Stimulated activated CD4-positive, alpha-beta T cell treated with anti-CD3 and anti-CD28 coated beads, Interleukin-12 subunit alpha, Interleukin-12 subunit beta, amount 100 ng/mL, for 24 hours (primary cell): ENCODE results near the gene COL4A3.
"Not testable (repeated sequence)": the region's sequence is repeated elsewhere in the genome, so short reads cannot be mapped to it uniquely, and the experiment has no call there.

Source experiments
- DNase-seq, 2 experiments: peaks; one replicate each; pipeline ENCODE4 v3.0.0-alpha.2; 2020; ENCODE audit warnings: low read depth in 2 of 2

Gene COL4A3

DNA sequence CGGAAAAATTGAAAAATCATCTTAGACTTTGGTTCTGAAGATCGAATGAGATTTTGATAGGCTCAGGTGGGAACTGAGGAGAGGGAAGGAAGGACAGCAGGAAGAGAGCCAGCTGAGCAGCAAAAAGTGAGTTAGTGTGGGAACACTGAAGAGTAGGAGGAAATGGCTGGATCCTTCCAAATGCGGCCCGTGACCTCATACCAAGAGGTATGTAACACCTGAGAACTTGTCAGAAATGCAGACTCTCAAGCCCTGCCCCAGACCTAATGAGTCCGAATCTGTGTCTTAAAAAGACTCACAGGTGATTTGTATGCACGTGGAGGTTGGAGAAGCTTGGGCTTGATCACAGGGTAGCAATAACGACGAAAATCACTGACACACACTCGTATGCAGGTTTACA is 42.0 kb downstream of the COL4A3 start:
- DNase-seq, result no peak

DNA sequence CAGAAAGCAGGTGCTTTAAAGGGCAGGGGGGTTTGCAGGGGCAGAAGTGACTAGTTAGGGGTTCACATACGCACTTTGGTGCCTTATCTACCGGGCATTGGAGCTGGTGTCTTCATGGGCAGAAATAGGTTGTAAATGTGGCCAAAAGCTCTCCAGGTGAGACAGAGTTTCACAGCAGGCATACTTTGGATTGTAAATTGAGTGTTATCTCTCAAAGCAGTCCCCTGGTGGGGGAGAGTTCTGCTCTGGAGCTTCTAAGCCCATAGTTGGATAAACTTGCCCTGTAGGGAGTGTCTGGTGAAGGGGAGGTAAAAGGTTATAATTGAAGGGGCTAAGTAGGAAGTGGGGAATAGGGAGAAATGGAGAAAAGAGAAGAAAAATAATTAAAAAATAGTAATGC is 43.1 kb downstream of the COL4A3 start:
- DNase-seq, result no peak

- no peak for DNase-seq
Measured at GRCh38 chr2:227214622-227215041, 50.2 kb downstream of the COL4A3 start.

GRCh38 chr2:227219312-227220105 is 55.1 kb downstream of the COL4A3 start:
- DNase-seq, result no peak

DNA sequence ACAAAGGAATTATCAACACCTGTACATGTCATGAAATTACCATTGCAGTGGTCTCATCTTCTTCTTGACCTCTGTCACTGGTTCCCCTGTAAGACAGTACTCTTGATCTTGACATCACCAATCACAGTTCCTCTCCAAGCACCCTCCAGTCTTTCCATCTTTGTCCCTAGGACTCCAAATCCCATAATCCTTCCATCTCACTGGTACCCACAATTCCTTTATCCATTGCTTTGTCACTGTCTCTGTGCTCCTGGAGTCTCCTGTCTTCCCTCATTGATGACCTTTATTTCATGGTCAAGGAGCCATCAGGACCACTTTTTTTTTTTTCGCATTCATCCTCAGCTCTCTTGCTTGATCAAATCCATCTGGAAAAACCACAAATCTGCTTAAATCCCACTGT is 56.7 kb downstream of the COL4A3 start:
- DNase-seq, result no peak

DNA sequence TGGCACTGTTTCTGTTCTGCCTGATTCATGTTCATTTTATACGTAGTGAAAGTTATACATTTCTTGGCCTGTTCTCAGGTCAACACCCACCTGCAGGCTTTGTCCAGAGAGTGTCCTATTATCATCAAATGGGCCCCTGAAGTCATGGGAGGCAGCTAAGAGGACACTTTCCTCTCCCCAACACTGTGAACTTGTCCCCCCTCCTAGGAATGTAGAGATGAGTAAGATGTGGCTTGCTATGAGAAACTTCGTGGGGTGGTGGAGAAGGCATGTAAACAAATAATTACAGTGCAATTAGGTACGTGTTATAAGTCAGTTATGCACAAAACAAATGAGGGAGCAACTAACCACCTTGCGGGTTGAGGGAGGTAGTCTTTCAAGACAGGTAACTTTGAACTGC is 57.9 kb downstream of the COL4A3 start:
- no peak for DNase-seq

DNA sequence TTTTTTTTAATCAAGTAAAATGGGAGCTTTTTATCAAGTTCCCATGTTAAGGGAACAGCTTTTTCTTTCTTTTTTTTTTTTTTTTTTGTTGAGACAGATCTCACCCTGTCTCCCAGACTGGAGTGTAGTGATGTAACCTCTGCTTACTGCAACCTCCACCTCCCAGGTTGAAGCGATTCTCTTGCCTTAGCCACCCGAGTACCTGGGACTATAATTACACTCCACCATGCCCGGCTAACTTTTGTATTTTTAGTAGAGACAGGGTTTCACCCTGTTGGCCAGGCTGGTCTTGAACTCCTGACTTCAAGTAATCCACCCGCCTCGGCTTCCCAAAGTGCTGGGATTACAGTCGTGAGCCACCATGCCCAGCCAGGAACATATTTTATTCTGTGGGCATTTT is 61.2 kb downstream of the COL4A3 start:
- DNase-seq, result not testable (repeated sequence)

GRCh38 chr2:227228061-227228667 is 63.7 kb downstream of the COL4A3 start:
- no peak for DNase-seq

DNA sequence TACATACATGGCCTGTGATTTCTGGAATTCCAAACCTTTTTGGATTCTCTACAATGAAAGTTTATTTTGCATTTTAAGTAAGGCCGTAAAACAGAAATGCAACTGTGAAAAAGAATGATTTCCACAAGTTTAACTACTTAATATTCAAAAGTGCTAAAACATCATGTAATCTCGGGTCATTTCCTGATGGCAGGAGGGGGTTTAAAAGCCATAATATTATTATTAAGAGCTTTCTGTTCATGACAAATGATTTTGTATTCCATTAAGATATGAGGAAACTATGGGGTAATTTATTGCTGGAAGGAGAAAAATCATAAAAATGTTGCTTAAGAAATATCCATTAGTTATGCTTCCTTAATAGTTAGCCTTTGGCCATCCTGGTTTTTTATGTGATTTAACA is 65.7 kb downstream of the COL4A3 start:
- no peak for DNase-seq

- DNase-seq, result no peak
Measured at GRCh38 chr2:227234429-227234828, 70.0 kb downstream of the COL4A3 start.

- DNase-seq, result no peak
Measured at GRCh38 chr2:227237786-227238185, 73.4 kb downstream of the COL4A3 start.

DNA sequence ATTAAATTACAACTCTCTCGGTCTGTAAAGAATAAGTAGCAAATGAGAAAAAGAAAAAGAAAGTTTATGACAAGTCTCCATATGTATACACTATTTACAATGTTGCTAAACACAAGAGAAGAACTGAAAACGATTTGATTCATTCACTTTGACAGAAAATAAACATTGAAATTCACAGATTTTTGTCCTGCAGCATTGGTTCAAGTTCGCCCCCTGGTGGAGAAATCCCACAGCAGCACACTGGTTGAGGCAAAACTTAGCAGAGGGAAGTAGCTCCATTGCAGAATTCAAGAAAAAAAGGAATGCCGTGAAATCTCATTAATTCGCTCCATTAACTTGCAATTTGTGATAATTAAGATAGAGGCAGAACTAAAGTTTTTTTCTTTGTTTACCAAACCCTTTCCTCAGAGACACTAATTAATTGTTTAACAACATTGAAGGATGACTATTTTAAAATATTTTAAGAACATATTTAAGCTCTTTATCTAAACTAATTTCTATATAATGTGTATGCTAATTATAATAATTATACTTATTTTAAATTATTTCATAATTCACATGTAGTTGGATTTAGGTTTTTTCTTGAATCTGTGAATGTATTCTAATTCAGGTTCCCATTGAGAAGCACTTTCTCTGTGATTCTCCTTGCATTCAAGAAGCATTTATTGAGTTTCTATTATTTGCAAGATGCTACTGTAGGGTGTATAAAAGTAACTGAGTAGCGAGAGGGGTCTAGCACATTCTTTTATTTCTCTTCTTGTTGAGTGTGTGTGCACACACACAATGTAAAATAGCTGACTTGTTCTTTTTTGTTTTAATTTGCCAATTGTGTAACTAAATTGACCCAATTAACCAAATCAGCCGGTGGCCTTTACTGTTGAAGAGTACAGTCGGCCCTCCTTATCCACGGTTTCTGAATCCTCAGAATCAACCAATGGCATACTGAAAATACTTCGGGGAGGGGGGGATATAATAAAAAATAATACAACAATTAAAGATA is 74.1 kb downstream of the COL4A3 start:
- peak; percentile 30 to 48 for DNase-seq

GRCh38 chr2:227241005-227241404 is 76.6 kb downstream of the COL4A3 start:
- DNase-seq, result no peak

DNA sequence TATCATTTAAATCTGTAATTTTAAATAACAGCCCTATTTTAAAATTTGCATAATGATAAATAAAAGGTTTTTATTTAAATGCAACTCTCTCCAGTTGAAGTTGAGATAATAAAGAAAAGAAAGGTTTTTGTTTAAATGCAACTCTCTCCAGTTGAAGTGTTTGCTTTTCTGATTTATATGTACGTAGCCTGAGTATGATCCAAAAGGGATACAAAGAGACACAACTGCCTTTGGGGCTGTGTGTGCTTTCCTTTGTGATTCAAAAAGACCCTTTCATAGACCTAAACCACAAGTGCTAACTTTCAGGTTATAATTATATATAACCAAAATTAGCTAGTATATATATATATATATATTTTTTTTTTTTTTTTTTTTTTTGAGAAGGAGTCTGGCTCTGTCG is 84.5 kb downstream of the COL4A3 start:
- no peak for DNase-seq

DNA sequence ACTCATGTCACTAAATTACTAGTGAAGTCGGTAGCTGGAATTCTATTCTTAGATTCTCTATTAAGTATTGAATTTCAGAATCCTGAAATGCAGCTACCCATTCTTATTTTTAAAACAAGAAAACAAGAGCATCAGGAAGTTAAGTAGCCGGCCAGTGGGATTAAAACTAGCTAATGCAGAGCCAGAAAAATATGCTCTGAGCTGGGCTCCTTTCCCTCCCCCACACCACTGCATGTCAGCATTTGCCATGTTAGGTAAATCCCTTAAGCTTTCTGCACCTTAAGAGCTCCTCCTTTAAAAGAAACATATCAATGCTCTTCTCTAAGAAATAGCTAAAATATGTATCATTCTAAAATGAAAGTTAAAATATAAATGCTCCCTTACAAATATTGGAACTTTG is 88.4 kb downstream of the COL4A3 start:
- DNase-seq, result no peak

DNA sequence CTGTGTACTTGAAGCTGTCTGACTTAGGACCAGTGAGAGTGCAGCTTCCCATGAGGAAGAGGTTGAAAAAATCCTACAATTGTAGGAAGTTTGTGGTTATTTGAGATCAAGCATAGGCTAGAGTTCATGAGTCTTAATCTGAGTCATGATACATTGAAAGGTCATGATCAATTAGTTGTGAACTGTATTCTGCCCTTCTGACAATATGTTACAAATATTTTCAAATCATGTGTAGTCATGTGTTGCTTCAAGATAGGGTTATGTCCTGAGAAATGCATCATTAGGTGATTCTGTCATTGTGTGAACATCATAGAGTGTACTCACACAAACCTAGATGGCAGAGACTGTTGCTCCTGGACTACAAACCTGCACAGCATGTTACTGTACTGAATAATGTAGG is 92.2 kb downstream of the COL4A3 start:
- no peak for DNase-seq

- no peak for DNase-seq
Measured at GRCh38 chr2:227257820-227258219, 93.4 kb downstream of the COL4A3 start.

DNA sequence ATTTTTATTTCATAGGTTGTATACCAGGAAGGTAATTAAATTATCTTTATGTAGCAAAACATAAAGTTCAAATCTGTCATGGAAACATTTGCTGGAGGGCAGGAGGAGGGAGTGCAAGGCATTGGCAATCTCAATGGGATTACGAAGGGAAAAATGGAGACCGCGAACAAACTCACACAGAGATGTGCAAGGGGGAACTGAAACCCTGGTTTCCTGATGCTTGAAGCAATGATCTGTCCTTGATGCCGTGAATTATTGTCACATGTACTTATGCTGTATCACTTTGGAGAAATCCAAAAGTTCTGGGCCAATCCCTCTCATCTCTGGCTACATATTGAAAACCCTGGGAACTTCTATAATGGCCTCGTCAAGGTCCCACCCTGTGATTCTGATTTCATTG is 95.6 kb downstream of the COL4A3 start:
- no peak for DNase-seq

DNA sequence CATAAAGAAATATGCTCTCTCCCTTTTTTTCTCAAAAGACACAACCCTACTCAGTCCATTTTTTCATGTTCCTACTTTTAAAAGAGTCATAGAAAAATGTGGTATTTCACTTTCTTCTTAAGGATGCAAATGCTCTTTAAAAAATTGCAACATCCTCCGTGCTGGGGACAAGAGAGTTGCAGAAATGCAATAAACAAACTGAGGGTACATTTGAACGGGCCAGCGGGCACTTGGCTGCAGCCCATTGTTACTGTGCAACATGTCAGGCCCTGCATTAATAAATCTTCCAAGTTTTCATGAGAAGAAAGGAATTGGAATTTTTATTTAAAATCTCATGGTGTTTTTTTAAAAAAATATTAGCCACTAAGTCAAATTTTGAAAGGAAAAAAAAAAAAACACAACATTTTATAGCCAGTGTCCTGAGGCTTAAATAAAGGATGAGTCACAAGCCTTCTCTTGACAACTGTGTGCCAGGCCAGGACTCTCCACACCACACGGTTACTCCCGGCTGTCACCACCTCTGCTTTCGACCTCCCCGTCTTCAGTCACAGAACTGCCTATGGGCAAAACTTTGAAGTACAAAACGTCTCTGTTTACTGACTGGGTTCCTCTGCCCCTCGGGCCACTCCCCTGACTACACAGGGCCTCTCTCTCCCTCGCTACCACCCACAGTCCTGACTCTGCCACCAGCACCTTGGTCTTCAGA is 103.1 kb downstream of the COL4A3 start:
- DNase-seq, result no peak

DNA sequence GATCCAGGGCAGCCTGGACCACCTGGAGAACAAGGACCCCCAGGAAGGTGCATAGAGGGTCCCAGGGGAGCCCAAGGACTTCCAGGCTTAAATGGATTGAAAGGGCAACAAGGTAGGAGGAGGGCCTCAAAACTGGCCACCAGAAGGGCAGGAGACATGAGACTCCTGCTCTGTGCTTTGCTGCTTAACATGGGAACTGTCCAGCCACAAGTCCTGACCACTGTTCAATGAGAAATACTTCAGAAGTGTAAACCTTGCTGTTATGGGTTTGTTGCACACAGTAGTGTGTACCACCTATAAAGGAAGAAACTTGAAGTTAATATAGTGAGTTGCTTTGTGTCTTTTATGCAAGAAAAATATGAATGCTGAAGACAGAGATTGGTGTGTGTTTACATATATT is 116.5 kb downstream of the COL4A3 start:
- no peak for DNase-seq

DNA sequence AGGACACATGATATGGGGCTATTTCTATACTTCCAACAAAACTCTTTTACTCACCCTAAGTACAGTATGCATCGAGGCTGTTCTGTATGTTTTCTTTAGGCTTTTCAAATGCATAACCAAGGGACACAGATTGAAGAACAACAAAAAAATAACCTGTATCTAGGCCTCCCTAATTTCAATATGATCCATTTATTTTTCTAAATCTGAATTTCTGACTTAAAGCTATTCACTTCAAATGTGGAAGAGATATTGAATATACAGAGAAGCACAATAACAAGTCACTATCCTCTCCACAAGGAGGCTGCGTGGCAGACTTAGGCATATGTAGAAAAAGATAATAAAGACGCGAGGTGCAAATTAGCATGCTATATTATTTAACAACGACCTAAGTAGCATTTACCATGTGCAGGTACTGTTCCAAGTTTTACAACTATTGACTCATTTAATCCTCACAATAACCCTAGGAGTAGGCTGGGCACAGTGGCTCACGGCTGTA is 121.4 kb downstream of the COL4A3 start:
- no peak for DNase-seq

DNA sequence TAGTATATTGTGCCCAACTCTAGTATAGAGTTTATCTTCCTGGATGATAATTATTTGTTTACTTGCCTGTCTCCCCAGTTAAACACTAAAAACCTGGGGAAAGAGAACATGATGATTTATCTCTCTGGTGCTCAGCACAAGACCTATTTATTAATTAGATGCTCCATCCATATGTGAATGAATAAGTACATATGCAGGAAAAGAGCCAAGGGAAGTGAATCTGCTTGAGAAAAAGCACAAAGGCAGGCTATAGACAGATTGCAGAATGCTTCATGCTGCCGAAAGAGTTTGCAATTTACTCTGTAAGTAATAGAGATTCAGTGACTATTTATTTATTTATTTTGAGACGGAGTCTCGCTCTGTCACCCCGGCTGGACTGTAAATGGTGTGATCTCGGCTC is 123.3 kb downstream of the COL4A3 start:
- DNase-seq, result no peak
